HTERT RPE-1 (cell line): ENCODE data around the gene PCED1B.

ENCODE experiments used
- in situ Hi-C: fragments of 300-500 bp; cut with MboI; formaldehyde crosslinking; loops from 4 replicates; pipeline ENCODE4 v1.14.3; 2020; ENCODE audit warnings: low sequenced_read_pairs

The PCED1B gene

DNA sequence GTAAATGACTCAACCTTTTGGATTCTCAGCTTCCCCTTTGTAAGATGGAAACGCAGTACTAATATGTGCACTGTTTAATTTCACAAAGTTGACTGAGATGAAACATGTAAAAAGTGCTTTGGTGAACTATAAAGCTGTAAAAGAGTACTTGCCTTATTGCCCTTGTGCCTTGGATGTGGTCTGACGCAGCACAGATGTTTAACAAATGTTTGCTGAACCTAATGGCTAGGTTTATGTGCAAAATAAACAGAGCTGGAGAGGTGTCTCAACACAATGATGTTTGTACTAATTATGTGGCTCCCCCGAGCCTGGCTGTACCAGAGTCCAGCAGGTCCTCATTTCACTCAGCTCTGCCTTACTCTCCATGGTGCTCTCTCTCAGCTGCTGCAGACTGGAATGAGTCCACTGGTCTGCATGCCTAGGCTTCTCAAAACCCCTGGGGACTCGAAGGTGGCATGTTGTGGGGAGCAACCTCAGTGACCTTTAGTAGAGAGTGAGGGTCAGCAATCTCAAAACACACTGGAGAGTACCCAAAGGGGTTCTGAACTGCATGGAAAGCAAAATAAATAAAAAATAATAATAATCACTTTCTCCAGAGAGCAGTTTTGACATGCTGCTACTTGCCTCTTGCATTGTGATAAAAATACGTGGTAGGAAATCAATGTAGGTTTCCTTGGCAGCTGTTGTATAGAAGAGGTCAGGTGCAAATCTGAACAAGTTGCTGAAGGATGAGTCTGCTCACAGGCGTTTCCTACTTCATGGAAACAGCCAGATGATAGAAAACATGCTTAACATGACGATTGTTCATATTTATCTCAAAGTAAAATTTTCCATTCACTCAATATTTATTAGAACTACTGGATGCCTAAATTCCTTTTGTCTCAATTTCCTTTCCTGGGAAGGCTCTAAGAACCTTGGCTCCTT lies 8.9 kb downstream of the PCED1B start:
- in situ Hi-C loops = no loop called here

DNA sequence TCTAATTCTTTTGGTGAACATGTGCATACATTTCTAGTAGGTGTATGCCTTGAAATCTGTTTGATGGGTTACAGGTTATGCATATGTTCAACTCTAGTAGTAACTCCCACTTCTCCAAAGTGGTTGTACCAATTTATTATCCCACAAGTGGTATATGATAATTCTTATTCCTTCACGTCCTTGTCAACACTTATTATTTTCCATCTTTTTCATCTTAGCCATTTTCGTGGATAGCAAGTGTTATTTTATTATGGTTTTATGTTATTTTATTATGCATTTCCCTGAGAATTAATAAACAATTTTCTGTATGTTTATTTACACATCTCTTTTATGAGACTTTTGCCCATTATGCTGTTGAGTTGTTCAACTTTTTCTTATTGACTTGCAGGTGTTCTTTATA lies 11.6 kb downstream of the PCED1B start:
- in situ Hi-C loops = no loop called here

DNA sequence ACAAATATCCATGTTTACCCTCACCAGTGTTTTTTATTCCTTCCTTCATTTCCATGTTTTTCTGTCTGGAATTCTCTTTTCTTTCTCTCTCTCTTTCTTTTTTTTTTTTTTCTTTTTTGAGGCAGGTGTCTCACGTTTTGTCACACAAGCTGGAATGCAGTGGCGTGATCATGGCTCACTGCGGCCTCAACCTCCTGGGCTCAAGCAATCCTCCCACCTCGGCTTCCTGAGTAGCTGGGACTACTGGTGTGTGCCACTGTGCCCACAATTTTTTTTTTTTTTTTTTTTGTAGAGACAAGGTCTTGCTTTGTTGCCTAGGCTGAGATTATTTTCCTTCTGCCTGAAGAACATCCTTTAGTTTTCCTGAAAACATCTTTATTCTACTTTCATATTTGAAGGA lies 15.4 kb downstream of the PCED1B start:
- in situ Hi-C loops = no loop called here

DNA sequence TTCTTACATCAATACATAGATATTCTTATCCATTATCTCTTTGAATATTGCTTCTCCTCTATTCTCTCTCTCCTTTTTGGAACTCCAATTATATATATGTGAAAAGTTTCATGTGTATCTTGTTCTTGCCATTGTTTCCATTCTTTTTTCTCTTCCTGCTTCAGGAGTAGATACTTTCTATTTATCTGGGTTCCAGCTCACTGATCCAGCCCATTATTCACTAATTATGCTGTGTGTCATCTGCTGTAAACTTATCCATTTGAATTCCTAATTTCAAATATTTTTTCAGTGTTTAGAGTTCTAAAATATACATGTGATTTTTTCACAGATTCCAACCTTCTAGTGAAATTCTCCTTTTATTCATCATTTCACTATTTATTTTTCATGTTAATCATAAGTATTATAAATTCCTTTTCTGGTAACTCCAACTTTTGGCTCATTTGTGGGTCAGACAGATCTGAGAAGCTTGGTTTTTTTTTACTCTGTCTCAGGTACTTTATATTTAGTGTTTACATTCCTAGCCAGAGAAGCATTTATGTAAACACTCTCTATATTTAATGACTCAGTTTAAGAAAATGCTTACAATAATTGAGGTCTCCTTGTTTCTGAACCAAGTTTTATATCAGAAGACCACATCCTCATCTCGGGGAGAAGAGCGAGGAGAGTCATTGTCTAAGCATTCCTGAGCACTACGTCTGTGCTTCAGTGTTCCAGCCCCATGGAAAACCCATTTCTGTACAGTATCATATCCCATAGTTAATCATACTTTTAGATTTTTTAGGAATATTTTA lies 16.2 kb downstream of the PCED1B start:
- in situ Hi-C loops = no loop called here

DNA sequence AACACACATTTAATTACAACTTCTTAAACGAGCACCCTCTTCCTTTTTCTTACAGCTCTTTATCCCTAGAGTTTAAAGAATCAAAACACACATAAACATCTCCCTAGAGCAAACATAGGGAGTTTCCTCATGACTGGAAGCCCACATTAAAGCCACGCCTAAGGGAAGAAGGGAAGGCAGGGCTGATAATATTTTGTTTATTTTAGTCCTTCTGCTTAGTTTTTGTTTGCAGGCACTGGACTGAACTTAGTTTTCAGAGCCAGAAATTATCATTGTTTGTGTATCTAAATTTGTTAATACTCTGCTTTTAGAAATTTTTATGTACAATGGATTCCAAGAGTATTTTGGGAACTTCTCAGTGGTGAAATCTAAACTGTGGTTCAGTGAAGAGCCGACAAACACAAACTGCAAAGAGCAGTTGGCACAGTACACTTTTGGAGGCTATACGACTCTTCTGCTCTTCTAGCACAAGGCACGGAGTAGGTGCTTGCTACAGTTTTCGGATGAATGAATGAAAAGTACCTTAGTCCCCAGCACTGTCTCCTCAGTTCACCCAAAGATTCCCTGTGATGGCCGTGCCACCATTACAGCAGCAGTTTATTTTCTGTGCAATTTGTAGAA lies 18.0 kb downstream of the PCED1B start:
- in situ Hi-C loops = no loop called here

GRCh38 chr12:47098099-47098498 lies 18.7 kb downstream of the PCED1B start:
- in situ Hi-C loops = no loop called here

- in situ Hi-C loops = no loop called here
Measured at GRCh38 chr12:47099610-47100009, 20.2 kb downstream of the PCED1B start.

DNA sequence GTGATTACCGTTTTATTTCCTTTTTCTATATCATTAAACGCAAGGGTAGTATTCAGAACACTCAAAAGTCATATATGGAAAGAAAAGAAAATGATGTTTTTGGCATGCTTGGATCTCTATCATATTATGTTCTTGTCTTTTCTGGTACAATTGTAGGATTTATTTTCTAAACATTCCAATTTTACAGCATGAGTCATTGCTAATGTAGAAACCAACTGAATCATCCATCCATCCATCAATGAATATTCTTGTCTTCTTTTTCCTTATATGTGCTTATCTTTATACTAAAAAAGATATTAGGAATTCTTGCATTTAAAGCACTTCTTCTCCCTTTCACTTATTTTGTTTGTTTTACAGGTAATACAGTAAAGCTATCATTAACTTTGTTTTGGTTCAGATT lies 20.7 kb downstream of the PCED1B start:
- in situ Hi-C loops = no loop called here

DNA sequence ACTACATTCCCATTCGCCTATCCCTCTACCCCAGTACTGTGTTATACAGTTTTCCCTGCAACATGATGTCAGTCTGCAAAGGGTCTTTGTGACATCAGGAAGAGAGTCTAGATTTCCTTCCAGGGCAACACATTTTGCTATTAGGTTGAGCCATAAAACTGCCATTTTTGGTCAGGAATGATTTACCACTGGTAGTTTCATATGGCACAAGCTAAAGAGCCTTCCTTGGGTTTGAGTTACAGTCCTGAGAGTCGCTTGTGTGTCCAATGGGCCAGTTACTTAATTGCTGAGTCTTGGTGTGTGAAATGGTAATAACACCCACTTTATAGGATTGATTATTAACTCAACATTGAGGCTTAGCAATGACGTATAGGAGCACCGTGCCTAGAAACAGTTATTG lies 23.0 kb downstream of the PCED1B start:
- in situ Hi-C loops = no loop called here

GRCh38 chr12:47102845-47103651 lies 23.6 kb downstream of the PCED1B start:
- in situ Hi-C loops = no loop called here

DNA sequence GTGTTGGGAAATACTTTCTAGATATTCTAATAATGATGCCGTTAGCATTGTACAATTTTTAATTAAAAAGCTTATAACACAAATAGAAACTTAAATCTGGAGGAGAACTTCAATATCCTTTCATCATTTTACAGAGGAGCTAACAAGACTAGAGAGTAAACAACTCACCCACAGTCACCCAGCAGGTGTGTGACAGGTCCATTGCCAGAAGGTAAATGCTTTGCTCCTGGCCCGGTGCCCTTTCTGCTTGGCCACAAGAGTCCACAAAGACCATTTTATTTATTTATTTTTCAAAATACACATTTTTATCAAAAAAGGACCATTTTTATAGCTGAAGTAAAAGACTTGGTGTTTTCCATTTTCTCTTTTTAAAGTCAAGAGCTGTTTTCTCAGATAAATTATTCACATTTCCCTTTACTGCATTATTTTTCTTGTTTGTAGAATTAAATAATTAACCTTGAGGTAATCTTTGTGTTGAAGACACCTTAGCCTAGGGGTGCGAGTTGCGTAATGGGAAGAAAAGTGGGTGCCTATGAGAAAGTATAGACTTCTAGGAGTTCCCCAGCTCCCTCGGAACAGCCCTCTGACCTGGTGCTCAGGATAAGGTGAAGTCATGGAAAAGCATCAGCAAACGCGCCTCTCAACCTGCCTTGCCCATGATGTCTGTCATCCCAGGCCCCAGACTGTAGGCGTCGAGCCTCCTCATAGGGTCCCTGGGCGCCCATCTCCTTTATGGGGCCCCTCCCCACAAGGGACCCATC lies 26.7 kb downstream of the PCED1B start:
- in situ Hi-C loops = no loop called here

GRCh38 chr12:47107446-47107845 lies 28.0 kb downstream of the PCED1B start:
- in situ Hi-C loops = no loop called here

DNA sequence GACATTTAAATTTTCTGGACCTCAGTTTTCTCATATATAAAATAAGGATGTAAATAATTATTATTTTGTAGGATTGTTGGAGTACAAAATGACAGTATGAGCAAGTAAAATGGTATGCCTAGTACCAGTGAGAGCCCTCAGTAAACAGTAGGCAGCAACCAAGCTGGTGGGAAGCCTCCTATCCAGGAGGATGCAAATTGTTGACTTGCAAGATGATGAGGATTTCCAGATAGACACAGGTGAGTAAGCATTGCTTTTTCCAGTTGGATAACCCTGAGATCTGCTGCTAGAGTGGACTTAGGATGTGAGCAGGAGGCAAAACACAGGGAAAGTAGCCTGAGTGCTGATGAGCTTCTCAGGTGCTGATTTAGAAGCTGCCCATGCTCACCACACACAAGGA lies 28.5 kb downstream of the PCED1B start:
- in situ Hi-C loops = no loop called here

- in situ Hi-C loops = no loop called here
Measured at GRCh38 chr12:47110011-47110541, 30.7 kb downstream of the PCED1B start.

DNA sequence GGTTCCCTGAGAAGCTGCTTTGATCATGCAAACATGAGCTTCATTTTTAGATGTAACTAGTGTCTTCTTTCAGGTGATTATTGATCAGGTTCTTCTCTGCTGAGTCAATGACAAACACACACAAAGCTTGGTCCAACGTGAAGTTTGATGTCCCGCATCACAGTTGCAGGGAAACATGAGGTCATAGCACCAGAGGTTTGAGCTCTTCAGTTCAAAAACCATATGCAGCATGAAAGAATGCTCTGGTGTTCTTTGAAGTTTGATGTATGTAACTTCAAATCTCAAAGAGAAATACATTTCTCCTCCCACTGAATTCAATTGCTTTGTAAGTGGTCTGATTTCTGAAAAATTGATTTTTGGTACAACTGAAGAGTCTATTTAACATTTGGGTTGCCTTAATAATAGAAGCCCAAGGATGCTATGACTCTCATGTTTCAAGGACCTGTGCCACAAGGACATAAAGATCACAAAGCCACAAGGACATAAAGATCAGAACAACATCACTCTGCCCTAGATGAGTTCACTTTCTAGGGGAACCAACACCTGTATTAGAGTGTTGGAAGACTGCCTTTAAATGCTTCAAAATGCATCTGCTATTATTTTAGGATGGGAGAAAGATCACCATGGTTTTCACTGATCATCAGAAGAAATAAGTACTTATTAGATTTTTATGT lies 31.4 kb downstream of the PCED1B start:
- in situ Hi-C loops = no loop called here

- in situ Hi-C loops = no loop called here
Measured at GRCh38 chr12:47111392-47111778, 32.0 kb downstream of the PCED1B start.

GRCh38 chr12:47111854-47112253 lies 32.4 kb downstream of the PCED1B start:
- in situ Hi-C loops = no loop called here

GRCh38 chr12:47112679-47113078 lies 33.3 kb downstream of the PCED1B start:
- in situ Hi-C loops = no loop called here

- in situ Hi-C loops = no loop called here
Measured at GRCh38 chr12:47114481-47114892, 35.1 kb downstream of the PCED1B start.
